K562 (cell line): Measurements from ENCODE around the gene ACOT9.

Source experiments
- MAZ ChIP-seq, 2 experiments: fragments of 450-650 bp in 1 of 2; sonication (generic) in 1 of 2; formaldehyde crosslinking; IDR thresholded peaks in 1 of 2; conservative IDR thresholded peaks in 1 of 2; 2 replicates each; pipeline versions ENCODE4 v1.4.0 to v1.5.0; 2020; ENCODE audit warnings: mild to moderate bottlenecking in 1 of 2, missing genetic modification reagents in 1 of 2
- POLR2A ChIP-seq: fragments of 450-650 bp; conservative IDR thresholded peaks from 2 replicates; pipeline ENCODE4 v1.6.1; 2016
- ZNF274 ChIP-seq: IDR thresholded peaks from 2 replicates; pipeline ENCODE4 v1.6.1; 2011; ENCODE audit warnings: low read depth, mild to moderate bottlenecking, low read length, moderate library complexity, borderline replicate concordance
- TF ChIP-seq, protein P1 (sequence below), 3 experiments: IDR thresholded peaks in 2 of 3; conservative IDR thresholded peaks in 1 of 3; 2 replicates each; pipeline ENCODE4 v1.5.1; 2011 to 2012; ENCODE audit warnings: low read length in 3 of 3, mild to moderate bottlenecking in 3 of 3, control low read depth in 2 of 3, improper control_type of control experiment in 1 of 3, inconsistent platforms in 1 of 3, low read depth in 1 of 3, mixed read lengths in 1 of 3, moderate library complexity in 1 of 3; ENCODE audit not compliant: insufficient read depth in 2 of 3

- TF ChIP-seq POLR2A = no peak
- no peak for TF ChIP-seq ZNF274
- TF ChIP-seq, protein P1, sequence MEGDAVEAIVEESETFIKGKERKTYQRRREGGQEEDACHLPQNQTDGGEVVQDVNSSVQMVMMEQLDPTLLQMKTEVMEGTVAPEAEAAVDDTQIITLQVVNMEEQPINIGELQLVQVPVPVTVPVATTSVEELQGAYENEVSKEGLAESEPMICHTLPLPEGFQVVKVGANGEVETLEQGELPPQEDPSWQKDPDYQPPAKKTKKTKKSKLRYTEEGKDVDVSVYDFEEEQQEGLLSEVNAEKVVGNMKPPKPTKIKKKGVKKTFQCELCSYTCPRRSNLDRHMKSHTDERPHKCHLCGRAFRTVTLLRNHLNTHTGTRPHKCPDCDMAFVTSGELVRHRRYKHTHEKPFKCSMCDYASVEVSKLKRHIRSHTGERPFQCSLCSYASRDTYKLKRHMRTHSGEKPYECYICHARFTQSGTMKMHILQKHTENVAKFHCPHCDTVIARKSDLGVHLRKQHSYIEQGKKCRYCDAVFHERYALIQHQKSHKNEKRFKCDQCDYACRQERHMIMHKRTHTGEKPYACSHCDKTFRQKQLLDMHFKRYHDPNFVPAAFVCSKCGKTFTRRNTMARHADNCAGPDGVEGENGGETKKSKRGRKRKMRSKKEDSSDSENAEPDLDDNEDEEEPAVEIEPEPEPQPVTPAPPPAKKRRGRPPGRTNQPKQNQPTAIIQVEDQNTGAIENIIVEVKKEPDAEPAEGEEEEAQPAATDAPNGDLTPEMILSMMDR (IDR thresholded peaks at IDR 0.05 in 2 of 3, conservative IDR thresholded peaks at IDR 0.05 in 1 of 3; ENCODE audit: insufficient read depth in 2 of 3, low read depth in 1 of 3, low read length in 3 of 3) = no peak
- no peak for TF ChIP-seq MAZ (CRISPR knock-in tag; conservative IDR thresholded peaks at IDR 0.05 in 1 of 2, IDR thresholded peaks at IDR 0.05 in 1 of 2)
Measured at GRCh38 chrX:23662853-23663252, 80.2 kb downstream of the ACOT9 start.
